Measurements from ENCODE around the gene GALNT2.

The GALNT2 gene

DNA sequence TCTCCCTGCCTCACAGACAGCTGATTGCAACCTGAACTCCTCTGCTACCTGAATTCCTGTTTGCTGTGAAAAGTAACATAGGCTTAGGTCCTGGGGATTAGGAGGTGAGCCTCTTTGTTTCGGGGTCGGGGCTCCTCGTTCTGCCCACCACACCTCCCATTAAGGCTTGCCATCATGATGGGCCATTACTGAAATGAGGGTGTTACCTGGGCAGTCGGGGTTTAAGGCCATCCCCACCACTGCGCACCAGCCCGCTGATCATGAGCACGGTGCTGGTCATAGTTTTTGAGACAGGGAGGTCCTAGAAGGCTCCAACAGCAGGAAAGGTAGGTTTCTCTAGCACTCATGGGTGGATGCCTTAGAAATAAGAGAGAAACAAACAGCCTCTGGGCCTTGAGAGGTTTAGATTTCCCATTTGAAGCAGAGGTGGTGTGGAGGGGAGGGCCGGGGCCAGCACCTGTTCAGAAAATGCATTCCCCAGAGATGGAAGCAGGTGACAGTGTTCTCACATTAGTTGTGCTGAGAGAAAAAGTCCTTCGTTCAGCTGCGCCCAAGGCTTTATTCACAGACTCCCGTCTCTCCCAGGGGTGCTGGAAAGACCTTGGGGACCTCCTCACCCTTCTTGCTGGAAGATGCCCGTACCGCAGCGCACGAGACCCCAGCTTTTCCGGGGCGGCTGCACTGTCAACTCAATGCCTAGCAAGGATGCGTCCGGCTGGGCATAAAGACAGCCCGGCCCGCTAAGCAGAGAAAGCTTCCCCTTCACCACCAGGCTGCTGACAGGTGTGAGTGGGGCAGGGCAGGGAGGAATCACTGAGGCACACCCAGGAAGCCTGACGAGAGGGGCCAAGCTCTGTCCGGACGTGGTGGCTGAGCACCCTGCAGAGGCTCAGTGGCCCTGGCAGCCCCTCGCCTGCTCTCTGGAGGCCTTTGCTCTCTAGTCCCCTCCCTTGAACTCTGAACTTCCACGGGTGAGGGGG, 233.6 kb downstream of the GALNT2 start:
- H3K36me3 ChIP-seq (ENCODE audit: control insufficient read depth, insufficient read depth, low read length) = no peaks in the 10 kb centered on the region
- no peaks in the 10 kb centered on the region for H3K27me3 ChIP-seq (ENCODE audit: control insufficient read depth, insufficient read depth, low read length)
- no peak overlapping the region for H3K4me3 ChIP-seq (ENCODE audit: low read depth, low read length)
- no peak overlapping the region for H3K27ac ChIP-seq (ENCODE audit: low read depth, low read length)
- H3K4me1 ChIP-seq (ENCODE audit: control insufficient read depth, insufficient read depth, low read length) = no peaks in the 10 kb centered on the region
- H3K9me3 ChIP-seq (ENCODE audit: control insufficient read depth, insufficient read depth, low read depth, low read length) = no peaks in the 10 kb centered on the region
- H3K9ac ChIP-seq (ENCODE audit: low read length) = no peak overlapping the region

DNA sequence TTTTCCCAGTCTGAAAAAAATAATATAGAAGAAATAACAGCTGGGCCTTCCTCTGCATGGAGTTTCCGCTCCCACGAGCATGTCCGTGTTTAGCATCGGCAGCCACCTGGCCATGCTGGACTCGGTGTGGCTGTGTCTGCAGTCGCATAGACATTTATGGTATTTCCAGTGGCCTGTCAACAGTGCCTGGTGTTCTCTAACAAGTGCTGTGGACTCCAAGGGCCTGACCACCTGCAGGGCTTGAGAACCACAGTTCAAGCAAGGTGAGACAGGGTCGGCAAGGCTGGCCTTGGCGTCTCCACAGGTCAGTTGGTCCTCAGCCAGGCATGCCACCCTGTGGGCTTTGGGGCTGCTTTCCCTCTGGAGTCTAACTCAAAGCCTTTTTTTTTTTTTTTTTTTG, 234.3 kb downstream of the GALNT2 start:
- H3K9me3 ChIP-seq (ENCODE audit: control insufficient read depth, insufficient read depth, low read depth, low read length) = no peaks in the 10 kb centered on the region
- no peak overlapping the region for H3K4me3 ChIP-seq (ENCODE audit: low read depth, low read length)
- no peaks in the 10 kb centered on the region for H3K4me1 ChIP-seq (ENCODE audit: control insufficient read depth, insufficient read depth, low read length)
- H3K9ac ChIP-seq (ENCODE audit: low read length) = no peak overlapping the region
- no peaks in the 10 kb centered on the region for H3K27me3 ChIP-seq (ENCODE audit: control insufficient read depth, insufficient read depth, low read length)
- no peaks in the 10 kb centered on the region for H3K36me3 ChIP-seq (ENCODE audit: control insufficient read depth, insufficient read depth, low read length)
- no peak overlapping the region for H3K27ac ChIP-seq (ENCODE audit: low read depth, low read length)

DNA sequence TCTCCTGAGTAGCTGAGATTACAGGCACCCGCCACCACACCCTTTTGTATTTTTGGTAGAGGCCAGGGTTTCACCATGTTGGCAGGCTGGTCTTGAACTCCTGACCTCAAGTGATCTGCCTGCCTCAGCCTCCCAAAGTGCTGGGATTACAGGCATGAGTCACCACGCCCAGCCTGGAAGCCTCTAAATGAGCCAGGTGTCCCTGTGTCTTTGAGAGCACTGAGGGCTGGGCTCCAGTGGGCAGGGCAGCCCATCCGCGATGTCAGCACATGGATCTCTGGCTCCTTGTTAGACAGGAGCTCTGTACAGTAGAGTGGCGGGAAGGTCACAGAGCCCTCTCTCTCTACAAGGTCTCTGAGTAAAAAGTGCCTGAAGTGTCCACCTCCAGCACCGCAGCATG, 234.8 kb downstream of the GALNT2 start:
- no peaks in the 10 kb centered on the region for H3K36me3 ChIP-seq (ENCODE audit: control insufficient read depth, insufficient read depth, low read length)
- H3K9ac ChIP-seq (ENCODE audit: low read length) = no peak overlapping the region
- no peaks in the 10 kb centered on the region for H3K4me1 ChIP-seq (ENCODE audit: control insufficient read depth, insufficient read depth, low read length)
- H3K9me3 ChIP-seq (ENCODE audit: control insufficient read depth, insufficient read depth, low read depth, low read length) = no peaks in the 10 kb centered on the region
- H3K4me3 ChIP-seq (ENCODE audit: low read depth, low read length) = no peak overlapping the region
- no peak overlapping the region for H3K27ac ChIP-seq (ENCODE audit: low read depth, low read length)
- no peaks in the 10 kb centered on the region for H3K27me3 ChIP-seq (ENCODE audit: control insufficient read depth, insufficient read depth, low read length)

DNA sequence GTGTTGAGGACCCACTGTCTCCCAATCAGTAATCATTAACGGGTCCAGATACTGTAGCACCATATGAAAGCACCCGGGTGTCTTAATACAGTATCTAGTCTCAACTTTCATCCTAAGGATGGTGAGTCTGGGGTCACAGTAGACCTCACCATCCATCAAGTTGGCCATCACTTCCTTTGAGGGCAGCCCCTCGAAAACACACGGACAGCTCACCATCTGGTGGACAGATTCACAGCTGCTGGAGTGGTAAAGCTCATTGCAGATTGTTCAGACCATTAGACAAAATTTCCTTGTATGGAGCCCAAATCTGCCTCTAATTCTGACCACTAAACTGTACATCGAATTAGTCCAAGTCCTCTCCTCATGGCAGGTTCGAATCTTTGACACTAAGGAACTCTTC, 236.0 kb downstream of the GALNT2 start:
- H3K4me1 ChIP-seq (ENCODE audit: control insufficient read depth, insufficient read depth, low read length) = no peaks in the 10 kb centered on the region
- no peaks in the 10 kb centered on the region for H3K9me3 ChIP-seq (ENCODE audit: control insufficient read depth, insufficient read depth, low read depth, low read length)
- no peaks in the 10 kb centered on the region for H3K27me3 ChIP-seq (ENCODE audit: control insufficient read depth, insufficient read depth, low read length)
- H3K9ac ChIP-seq (ENCODE audit: low read length) = no peak overlapping the region
- H3K36me3 ChIP-seq (ENCODE audit: control insufficient read depth, insufficient read depth, low read length) = no peaks in the 10 kb centered on the region
- H3K4me3 ChIP-seq (ENCODE audit: low read depth, low read length) = no peak overlapping the region
- no peak overlapping the region for H3K27ac ChIP-seq (ENCODE audit: low read depth, low read length)

DNA sequence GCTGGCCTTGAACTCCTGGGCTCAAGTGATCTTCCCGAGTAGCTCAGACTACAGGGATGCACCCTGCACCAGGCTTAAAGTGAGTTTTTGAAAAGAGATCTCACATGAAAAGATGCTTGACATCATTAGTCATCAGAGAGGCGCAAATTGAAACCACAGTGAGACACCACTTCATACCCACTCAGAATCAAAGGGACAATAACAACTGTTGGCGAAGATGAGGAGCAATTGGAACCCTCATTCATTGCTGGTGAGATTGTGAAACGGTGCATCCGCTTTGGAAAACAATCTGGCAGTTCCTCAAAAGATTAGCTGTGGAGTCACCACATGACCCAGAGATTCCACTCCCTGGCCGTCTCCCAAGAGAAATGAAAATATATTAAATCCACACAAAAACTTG, 236.8 kb downstream of the GALNT2 start:
- no peaks in the 10 kb centered on the region for H3K27me3 ChIP-seq (ENCODE audit: control insufficient read depth, insufficient read depth, low read length)
- no peaks in the 10 kb centered on the region for H3K9me3 ChIP-seq (ENCODE audit: control insufficient read depth, insufficient read depth, low read depth, low read length)
- no peak overlapping the region for H3K4me3 ChIP-seq (ENCODE audit: low read depth, low read length)
- no peaks in the 10 kb centered on the region for H3K36me3 ChIP-seq (ENCODE audit: control insufficient read depth, insufficient read depth, low read length)
- no peak overlapping the region for H3K27ac ChIP-seq (ENCODE audit: low read depth, low read length)
- no peaks in the 10 kb centered on the region for H3K4me1 ChIP-seq (ENCODE audit: control insufficient read depth, insufficient read depth, low read length)
- H3K9ac ChIP-seq (ENCODE audit: low read length) = no peak overlapping the region

DNA sequence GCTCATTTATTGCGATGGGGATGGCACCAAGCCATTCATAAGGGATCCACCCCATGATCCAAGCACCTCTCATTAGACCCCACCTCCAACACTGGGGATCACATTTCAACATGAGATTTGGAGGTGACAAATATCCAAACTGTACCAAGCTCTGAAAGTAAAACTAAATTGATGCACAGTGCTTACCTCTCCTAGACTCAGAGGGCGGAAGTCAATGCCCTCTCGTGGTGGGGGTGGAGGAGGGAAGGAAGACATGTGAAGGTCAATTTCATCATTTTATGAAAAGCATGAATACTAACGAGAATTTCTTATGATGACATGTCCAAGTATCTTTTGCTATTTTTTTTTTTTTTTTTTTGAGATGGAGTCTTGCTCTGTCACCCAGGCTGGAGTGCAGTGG, 239.1 kb downstream of the GALNT2 start:
- Histone ChIP-seq H3K4me1 (ENCODE audit: control insufficient read depth, insufficient read depth, low read length) (no peaks in the 10 kb centered on the region), H3K9ac (ENCODE audit: low read length) (no peak overlapping the region), H3K27ac (ENCODE audit: low read depth, low read length) (no peak overlapping the region), H3K4me3 (ENCODE audit: low read depth, low read length) (no peak overlapping the region), H3K27me3 (ENCODE audit: control insufficient read depth, insufficient read depth, low read length) (no peaks in the 10 kb centered on the region), H3K36me3 (ENCODE audit: control insufficient read depth, insufficient read depth, low read length) (no peaks in the 10 kb centered on the region), H3K9me3 (ENCODE audit: control insufficient read depth, insufficient read depth, low read depth, low read length) (no peaks in the 10 kb centered on the region)

DNA sequence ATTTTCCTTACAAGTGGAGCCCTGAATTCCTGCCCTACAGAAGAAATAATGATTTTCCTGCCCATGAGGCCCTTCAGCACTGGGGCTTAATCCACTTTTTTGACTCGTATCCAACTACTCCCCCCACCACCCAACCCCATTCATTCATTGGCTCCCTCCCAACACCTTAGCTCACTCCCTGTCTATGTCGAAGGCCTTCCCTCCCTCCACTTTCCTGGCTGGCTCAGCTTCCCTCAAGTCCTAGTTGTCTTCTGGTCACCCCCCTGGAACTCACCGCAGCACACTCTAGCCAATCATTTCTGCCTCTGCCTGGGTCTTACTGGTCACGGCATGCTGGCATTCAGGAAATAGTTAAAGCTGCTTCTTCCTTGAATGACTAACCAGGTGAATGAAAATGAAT, 240.2 kb downstream of the GALNT2 start:
- H3K27ac ChIP-seq (ENCODE audit: low read depth, low read length) = no peak overlapping the region
- H3K4me1 ChIP-seq (ENCODE audit: control insufficient read depth, insufficient read depth, low read length) = no peaks in the 10 kb centered on the region
- H3K4me3 ChIP-seq (ENCODE audit: low read depth, low read length) = no peak overlapping the region
- no peaks in the 10 kb centered on the region for H3K9me3 ChIP-seq (ENCODE audit: control insufficient read depth, insufficient read depth, low read depth, low read length)
- no peaks in the 10 kb centered on the region for H3K36me3 ChIP-seq (ENCODE audit: control insufficient read depth, insufficient read depth, low read length)
- H3K27me3 ChIP-seq (ENCODE audit: control insufficient read depth, insufficient read depth, low read length) = no peaks in the 10 kb centered on the region
- no peak overlapping the region for H3K9ac ChIP-seq (ENCODE audit: low read length)

DNA sequence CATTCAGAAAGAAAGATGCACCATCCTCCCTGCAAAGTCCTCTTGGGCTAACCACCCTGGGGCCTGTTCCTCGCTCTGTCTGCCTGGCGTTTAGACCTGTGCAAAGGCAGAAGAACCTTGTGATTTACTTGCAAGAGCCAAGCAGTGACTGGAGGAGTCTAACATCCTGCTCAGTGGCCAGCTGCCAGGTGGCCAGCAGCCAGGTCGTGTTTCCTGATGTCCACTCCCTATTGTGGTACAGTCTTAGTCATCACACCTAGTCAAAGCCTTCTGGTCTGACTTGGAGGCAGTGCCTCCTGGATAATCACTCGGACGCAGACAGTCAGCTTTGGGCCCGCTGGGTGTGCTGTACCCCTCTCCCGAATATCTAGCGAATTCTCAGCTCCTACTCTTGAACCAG, 241.0 kb downstream of the GALNT2 start:
- H3K27ac ChIP-seq (ENCODE audit: low read depth, low read length) = no peak overlapping the region

DNA sequence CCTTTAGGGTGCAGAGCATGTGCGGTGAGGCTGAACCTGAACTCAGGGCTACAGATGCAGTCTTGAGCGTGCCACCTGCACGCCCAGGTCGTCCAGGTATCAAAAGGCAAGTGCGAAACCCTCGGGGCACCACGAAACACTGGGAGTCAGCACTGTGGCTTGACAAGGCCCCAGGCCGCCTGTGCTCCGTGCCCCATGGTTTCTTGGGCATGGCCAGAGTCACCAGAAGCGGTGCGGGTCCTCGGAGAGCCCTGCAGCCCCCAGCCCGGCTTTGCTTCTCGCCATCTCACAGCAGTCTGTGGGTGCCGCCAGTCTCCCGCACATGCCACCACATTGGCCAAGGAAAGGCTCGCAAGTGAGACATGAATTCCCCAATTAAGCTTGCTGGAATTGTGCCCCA, 241.8 kb downstream of the GALNT2 start:
- Histone ChIP-seq H3K9ac (ENCODE audit: low read length) (no peak overlapping the region), H3K27ac (ENCODE audit: low read depth, low read length) (no peak overlapping the region), H3K4me3 (ENCODE audit: low read depth, low read length) (no peak overlapping the region), H3K4me1 (ENCODE audit: control insufficient read depth, insufficient read depth, low read length) (no peaks in the 10 kb centered on the region), H3K27me3 (ENCODE audit: control insufficient read depth, insufficient read depth, low read length) (no peaks in the 10 kb centered on the region), H3K9me3 (ENCODE audit: control insufficient read depth, insufficient read depth, low read depth, low read length) (no peaks in the 10 kb centered on the region), H3K36me3 (ENCODE audit: control insufficient read depth, insufficient read depth, low read length) (no peaks in the 10 kb centered on the region)

More for the DNA sequence above, 241.0 kb downstream of the GALNT2 start:
- no peaks in the 10 kb centered on the region for H3K4me1 ChIP-seq (ENCODE audit: control insufficient read depth, insufficient read depth, low read length)
- H3K27me3 ChIP-seq (ENCODE audit: control insufficient read depth, insufficient read depth, low read length) = no peaks in the 10 kb centered on the region
- no peaks in the 10 kb centered on the region for H3K9me3 ChIP-seq (ENCODE audit: control insufficient read depth, insufficient read depth, low read depth, low read length)
- no peak overlapping the region for H3K4me3 ChIP-seq (ENCODE audit: low read depth, low read length)
- no peaks in the 10 kb centered on the region for H3K36me3 ChIP-seq (ENCODE audit: control insufficient read depth, insufficient read depth, low read length)
- no peak overlapping the region for H3K9ac ChIP-seq (ENCODE audit: low read length)

DNA sequence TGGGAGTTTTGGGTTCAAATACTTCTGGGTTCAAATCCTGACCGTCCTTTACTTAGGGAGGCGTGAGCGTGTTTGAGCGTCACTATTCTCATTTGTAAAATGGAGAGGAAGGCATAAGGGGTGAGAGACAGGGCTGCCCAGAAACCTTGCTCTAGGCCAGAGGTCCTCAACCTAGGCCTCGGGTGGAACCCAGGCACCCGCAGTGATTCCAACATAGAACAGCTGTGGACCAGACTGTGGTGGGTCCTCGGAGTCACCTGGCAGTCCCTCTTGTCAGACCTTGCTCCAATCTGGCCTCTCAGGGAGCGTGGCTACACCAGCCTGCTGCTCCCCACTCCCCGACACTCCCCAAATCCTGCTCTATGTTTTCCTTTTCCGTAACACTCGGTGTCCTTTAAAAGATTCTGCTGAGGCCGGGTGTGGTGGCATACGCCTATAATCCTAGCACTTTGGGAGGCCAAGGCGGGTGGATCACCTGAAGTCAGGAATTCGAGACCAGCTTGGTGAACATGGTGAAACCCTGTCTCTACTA, 242.7 kb downstream of the GALNT2 start:
- no peaks in the 10 kb centered on the region for H3K27me3 ChIP-seq (ENCODE audit: control insufficient read depth, insufficient read depth, low read length)
- H3K4me1 ChIP-seq (ENCODE audit: control insufficient read depth, insufficient read depth, low read length) = no peaks in the 10 kb centered on the region
- no peaks in the 10 kb centered on the region for H3K36me3 ChIP-seq (ENCODE audit: control insufficient read depth, insufficient read depth, low read length)
- H3K4me3 ChIP-seq (ENCODE audit: low read depth, low read length) = no peak overlapping the region
- H3K9me3 ChIP-seq (ENCODE audit: control insufficient read depth, insufficient read depth, low read depth, low read length) = no peaks in the 10 kb centered on the region
- no peak overlapping the region for H3K27ac ChIP-seq (ENCODE audit: low read depth, low read length)
- no peak overlapping the region for H3K9ac ChIP-seq (ENCODE audit: low read length)

DNA sequence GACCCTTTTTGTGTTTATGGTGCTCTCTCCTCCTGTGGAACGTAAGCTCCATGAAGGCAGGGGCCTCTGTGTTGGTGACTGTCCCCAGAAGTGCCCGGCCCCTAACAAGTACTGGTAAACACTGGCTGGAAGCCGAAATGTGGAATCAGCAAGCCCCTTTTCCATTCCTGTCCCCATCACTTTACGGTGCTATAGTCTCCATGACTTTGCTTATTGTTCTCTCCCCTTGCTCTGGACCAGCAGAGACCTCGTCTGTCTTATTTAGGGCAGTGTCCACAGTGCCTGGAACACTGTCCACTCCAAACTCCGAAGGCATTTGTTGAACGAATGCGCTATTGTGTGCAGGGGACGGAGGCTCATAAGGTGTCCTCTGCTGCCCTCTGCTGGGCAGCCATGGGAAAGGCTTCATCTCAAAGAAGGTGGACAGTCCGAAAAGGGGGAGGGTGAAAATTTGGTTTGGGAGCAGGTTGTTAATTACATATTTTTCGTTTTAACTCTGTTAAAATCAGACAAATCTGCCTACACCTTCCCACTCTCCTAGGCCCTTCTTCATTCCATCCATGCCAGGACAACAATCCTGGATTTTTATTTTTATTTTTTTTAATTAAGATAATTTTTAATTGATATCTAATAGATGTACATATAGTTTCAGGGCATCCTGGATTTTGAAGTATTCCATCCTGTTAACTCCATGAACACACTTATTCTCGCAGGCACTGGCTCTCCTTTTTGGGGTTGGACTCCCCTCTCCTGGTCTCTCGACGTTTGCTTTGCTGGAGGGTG, 243.5 kb downstream of the GALNT2 start:
- H3K27ac ChIP-seq (ENCODE audit: low read depth, low read length) = no peak overlapping the region

More for the DNA sequence above, 243.5 kb downstream of the GALNT2 start:
- no peak overlapping the region for H3K4me3 ChIP-seq (ENCODE audit: low read depth, low read length)
- H3K36me3 ChIP-seq (ENCODE audit: control insufficient read depth, insufficient read depth, low read length) = no peaks in the 10 kb centered on the region
- H3K9ac ChIP-seq (ENCODE audit: low read length) = no peak overlapping the region
- H3K27me3 ChIP-seq (ENCODE audit: control insufficient read depth, insufficient read depth, low read length) = no peaks in the 10 kb centered on the region
- H3K9me3 ChIP-seq (ENCODE audit: control insufficient read depth, insufficient read depth, low read depth, low read length) = no peaks in the 10 kb centered on the region
- H3K4me1 ChIP-seq (ENCODE audit: control insufficient read depth, insufficient read depth, low read length) = no peaks in the 10 kb centered on the region
